Iris pigment epithelial cell (primary cell): ENCODE data around the gene GRK6.
"Not testable (repeated sequence)": the region's sequence is repeated elsewhere in the genome, so short reads cannot be mapped to it uniquely, and the experiment has no call there.

Source experiments
- DNase-seq: peaks from one replicate; pipeline ENCODE4 v3.0.0-alpha.2; 2011; ENCODE audit warnings: low read depth

GRK6 gene

GRCh38 chr5:177397875-177398390 is 28.5 kb upstream of the GRK6 start:
- no peak for DNase-seq

DNA sequence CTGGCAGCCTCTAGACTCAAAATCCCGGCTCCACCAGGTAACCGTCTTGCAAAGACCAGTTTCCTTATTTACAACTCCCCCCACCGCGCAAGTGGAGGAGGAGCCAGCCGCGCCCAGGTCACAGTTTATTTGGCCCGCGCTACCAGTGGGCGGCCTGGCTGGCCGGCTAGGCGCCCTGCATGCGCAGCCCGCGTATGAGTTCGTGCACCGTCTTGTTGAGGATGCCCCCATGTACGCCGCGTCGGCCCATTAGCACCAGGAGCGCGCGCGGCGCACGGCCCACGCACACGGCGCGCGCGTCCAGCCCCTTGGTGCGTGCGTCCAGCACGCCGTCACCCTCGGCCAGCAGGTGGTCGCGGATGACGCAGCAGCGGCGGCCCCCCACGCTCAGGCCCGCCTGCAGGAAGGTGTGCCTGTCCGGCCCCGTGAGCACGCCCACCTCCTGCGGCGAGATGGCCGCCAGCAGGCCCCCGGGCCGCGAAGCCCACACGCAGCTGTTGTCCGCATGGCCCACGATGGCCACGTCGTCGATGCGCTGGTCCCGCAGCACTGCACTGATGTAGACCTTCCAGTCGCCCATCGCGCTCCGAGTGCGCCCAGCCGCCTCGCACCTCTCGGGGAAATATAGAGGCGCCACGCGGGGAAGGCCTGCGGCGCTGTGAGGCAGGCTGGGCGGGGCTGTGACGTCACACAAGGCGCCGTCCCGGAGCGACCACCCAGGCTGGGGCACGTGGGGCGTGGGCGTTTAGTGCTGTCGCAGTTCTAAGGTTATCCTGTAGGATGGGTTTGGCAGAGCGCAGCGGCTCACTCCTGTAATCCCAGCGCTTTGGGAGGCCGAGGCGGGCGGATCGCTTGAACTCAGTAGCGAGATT is 26.2 kb upstream of the GRK6 start, which contains the start of gene PFN3:
Gene PFN3 (minus strand): TSS at position 665 of the 872 bp plus-strand sequence. CDS start 85 bp downstream, at position 580.
- peak; percentile 30 for DNase-seq

DNA sequence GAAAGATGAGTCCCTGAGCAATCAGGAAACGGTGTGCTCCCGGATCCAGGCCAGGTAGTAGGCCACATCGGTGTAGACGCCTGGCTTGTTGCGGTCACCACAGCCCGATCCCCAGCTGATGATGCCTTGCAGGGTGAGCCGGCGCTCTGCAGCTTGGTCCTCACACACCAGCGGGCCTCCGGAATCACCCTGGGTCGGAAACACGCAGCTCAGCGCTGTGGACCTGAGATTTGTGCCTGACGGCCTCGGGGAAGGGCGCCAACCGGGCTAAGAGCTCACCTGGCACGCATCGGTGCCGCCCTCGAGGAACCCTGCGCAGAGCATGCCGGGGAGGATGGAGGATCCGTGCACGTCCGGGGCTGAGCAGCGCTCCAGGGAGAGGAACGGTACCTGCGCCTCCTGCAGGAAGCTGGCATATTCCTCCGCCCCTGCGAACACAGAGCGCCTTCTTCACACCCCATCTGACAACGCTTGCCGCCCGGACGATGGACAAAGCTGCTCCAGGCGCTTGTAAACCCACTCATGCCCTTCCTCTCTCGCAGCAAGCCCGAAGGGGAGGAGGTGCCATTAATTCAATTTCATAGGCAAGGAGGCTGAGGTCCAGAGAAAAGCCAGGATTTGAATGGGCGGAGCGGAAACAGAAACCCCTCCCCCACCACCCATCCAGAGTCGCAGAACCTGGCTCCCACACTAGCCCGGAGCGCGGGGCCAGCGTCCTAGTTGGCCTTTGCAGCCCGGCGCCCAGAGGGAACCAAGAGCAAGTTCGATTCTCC is 24.0 kb upstream of the GRK6 start:
- peak; percentile 63 for DNase-seq

GRCh38 chr5:177403102-177403791 is 23.2 kb upstream of the GRK6 start:
- DNase-seq: peak; percentile 35

DNA sequence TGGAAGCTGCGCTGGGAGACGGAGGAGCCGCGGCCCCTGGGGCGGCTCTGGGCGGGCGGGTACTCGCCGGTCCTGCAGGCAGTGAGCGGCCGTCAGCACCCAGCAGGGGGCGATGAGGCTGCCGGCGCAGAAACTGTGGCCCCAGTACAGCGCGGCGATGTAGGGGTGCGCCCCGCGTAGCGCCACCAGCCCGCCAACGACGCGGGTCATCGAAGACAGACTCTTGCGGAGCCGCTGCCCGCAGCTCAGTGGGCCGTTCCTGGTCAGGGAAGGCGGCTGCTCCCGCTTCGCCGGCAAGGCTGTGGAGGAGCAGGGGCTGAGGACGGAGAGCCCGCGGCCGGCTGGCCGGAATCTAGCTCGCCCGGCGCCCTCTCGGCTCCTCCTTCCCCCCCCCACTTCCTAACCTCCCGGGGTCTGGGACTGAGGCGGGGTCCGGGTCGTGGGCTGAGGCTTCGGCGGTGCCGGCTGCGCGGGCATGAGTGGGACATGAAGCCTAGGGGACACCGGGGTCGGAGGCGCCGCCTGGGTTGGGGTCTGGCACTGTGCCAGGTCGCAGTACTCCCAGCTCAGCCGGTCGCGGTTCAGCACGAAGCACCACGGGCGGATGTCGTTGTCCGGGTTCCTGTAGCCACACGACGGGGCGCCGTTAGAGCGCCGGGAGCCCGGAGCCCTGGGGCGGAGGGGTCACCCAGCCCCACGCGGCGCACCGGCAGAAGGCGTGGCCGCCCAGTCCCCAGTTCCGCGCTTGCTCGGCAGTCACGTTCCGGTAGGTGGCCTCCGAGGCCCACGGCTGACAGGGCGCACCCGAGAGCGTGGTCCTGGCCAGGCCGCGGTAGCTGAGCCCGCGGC is 22.5 kb upstream of the GRK6 start:
- DNase-seq: peak; percentile 74

GRCh38 chr5:177404641-177405179 is 21.8 kb upstream of the GRK6 start:
- no peak for DNase-seq

DNA sequence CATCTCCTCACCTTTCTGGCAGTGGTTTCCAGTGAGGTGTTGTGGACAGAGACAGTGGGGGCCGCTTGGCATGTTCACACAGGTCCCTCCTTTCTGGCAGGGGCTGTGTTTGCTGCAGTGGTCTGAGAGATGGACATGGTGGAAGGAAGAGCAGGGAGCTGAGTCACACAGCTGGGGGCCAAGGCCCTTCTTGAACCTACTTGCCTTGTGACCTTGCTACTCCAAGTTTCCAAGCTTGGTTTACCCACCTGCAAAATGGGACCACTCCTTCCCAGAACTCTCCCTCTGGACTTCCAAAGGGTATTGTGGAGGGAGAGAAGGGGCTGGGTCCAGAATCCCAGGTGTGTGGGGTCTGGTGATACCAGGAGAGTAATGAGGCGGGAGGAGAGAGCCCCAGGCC is 21.2 kb upstream of the GRK6 start:
- no peak for DNase-seq

- DNase-seq: no peak
These were observed 20.7 kb upstream of the GRK6 start for GRCh38 chr5:177405805-177406204.

DNA sequence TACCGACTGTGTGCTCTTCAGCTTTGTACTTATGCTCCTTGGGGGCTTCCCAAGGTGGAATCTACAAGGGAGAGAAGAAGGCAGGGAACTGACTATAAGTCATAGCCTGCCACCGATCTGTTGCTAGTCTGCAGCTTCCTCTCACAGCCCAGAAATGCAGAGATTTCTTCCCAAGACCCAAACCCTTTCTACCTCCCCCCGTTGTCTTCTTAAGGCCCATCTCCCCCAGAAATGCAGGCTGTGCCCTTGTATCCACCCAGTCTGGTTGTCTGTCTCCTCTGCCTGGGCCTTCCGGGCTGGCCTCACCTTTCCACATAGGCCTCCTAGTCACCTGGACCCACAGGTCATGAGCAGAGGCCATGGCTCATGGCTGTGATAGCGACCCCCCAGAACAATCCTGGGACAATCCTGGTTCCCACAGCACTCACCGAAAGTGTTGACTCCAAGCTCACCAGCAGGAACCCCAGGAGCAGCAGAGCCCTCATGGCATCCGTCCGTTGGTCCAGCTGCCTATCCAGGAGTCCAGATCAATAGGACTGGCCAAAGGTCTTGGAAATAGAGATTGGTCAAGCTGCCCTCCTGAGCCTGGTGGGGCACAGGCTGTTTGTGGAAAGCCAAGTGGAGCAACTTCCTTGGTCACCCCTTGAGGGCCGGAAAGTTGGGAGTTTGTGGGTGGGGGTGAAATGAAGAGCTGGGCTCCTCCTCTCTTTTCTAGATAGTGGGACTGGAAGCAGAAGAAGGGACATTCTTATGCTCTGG is 17.3 kb upstream of the GRK6 start, which contains the start of gene F12:
Gene F12 (minus strand): TSS at position 522 of the 759 bp plus-strand sequence. CDS start 37 bp downstream, at position 485.
- DNase-seq: no peak

GRCh38 chr5:177410575-177410974 is 15.9 kb upstream of the GRK6 start:
- DNase-seq: no peak

- no peak for DNase-seq
These were observed 13.8 kb upstream of the GRK6 start for GRCh38 chr5:177412603-177413233.

GRCh38 chr5:177414481-177414880 is 12.0 kb upstream of the GRK6 start:
- no peak for DNase-seq

DNA sequence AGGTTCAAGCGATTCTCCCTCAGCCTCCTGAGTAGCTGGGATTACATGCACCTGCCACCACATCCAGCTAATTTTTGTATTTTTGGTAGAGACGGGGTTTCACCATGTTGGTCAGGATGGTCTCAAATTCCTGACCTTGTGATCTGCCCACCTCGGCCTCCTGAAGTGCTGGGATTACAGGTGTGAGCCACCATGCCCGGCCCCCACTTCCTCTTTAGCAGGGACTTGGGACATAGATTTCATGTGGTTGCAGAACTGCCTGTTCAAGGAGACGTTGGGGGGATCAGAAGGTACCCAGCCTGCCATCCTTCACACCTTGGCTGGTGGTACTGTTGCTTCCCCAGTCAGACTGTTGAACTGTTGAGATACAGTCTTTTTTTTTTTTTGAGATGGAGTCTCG is 9.4 kb upstream of the GRK6 start:
- DNase-seq: not testable (repeated sequence)

GRCh38 chr5:177419046-177419445 is 7.4 kb upstream of the GRK6 start:
- peak; percentile 58 for DNase-seq

DNA sequence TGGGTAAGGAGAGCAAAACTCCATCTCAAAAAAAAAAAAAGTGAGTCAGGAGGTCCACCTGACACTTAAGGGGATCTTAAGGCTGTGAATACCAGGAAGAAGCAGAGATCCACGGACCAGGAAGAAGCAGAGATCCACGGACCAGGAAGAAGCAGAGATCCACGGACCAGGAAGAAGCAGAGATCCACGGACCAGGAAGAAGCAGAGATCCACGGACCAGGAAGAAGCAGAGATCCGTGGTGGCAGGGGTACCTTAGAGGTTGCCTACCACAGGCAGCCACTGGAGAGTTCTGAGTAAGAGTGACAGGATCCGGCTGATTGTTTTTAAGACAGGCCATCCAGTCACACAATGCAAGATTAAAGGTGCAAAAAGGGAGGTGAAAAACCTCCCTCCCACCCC is 6.0 kb upstream of the GRK6 start:
- not testable (repeated sequence) for DNase-seq

DNA sequence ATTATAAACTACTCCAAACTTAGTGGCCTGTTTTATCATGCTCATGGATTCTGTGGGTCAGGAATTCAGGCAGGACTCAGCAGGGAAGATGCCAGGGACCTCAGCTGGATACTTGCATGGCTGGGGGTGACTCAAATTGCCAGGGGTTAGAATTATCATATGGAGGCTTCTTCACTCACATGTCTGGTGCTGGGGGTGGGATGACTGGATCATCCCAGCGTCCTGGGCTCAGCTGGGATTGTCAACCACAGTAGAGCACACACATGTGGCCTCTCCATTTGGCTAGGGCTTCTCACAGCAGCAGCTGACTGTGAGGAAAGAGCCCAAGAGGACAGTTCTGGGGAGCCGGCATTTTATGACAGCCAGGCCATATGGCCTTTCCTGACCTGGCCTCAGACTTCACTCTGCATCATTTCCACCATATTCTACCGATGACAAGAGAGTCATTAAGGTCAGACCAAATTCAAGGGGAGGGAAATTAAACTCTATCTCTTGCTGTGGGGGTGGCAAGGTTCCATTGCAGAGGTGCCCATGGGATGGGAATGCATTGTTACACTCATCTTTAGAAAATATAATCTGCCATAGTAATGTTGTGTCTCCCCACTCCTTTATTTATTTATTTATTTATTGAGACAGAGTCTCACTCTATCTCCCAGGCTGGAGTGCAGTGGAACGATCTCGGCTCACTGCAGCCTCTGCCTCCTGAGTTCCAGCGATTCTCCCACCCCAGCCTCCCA is 5.2 kb upstream of the GRK6 start:
- DNase-seq: no peak

DNA sequence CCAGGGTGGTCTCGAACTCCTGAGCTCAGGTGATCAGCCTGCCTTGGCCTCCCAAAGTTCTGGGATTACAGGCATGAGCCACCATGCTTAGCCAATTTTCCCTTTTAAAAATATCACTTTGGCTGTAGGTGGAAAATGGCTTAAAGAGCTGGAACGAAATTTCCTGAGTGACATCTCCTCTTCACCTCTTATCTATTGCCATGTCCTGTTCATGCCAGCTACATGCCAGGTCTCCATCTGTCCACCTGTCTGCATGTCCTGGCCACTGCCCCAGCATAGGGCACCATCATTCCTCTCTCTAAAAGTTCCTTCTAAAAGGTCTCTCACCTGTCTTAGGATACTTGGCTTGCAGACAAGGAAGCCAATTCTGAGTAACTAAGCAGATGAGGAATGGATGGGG is 2.8 kb upstream of the GRK6 start:
- no peak for DNase-seq

DNA sequence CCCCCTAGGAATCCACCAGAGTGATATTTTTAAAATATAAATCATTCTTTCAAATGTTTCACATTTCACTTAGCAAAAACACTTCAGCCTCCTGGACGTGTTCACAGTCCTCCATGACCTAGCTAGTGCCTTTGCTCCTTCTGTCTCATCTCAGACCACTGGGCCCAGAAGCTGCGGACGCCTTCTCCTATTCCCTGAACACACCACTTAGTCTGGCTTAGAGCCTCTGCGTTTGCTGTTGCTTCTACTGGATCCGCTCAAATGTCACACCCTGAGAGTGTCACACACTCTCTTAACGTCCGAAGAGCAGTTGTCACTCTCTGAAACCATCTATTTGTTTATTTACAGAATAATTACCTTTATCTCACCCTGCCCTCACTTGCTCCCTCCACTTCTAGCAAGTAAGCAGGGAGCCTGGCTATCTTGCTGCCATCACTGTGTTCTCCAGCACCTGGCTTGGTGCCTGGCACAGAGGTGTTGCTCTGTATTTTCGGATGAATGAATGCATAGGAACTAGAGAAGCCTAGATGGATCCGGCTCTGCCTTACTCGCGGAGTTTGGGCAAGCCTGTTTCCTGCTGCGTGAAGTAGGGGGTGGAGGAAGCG is 1.2 kb upstream of the GRK6 start:
- no peak for DNase-seq
